Epithelial cell of esophagus (primary cell): Measurements from ENCODE around the gene ATRAID.

Source experiments
- DNase-seq: peaks from one replicate; pipeline ENCODE4 v3.0.0; 2010; ENCODE audit warnings: low read depth
- H3K4me3 ChIP-seq: 2 replicates; pipeline ENCODE4 v1.5.1; 2011; ENCODE audit warnings: mild to moderate bottlenecking, low read length, control low read depth
- TF ChIP-seq, protein P1 (sequence below): IDR thresholded peaks from 2 replicates; pipeline ENCODE4 v1.5.1; 2011; ENCODE audit warnings: low read depth, mild to moderate bottlenecking, low read length, control low read depth, inconsistent platforms; ENCODE audit not compliant: insufficient read depth; ENCODE audit errors: missing control alignments

Gene ATRAID

DNA sequence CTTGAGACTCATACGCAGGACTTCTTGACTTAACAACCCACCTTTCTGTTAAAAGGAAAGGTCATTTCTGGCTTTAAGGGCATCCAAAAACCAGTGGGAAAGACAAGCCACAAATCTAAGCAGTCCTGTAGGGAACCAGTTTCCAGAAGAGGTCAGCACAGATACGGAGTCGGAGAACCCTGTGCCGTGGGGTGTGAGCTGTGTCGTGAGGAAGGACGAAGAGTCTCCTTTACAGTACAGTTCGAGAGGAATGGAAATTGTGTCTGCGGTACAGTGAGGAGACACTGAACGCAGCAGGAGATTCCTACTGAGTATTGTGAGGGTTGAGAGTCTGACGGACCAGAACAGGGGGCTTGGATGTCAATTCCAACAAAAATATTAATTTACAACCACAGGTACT is 33.3 kb downstream of the ATRAID start:
- DNase-seq, result no peak
- no peak overlapping the region for H3K4me3 ChIP-seq
- TF ChIP-seq, protein P1, sequence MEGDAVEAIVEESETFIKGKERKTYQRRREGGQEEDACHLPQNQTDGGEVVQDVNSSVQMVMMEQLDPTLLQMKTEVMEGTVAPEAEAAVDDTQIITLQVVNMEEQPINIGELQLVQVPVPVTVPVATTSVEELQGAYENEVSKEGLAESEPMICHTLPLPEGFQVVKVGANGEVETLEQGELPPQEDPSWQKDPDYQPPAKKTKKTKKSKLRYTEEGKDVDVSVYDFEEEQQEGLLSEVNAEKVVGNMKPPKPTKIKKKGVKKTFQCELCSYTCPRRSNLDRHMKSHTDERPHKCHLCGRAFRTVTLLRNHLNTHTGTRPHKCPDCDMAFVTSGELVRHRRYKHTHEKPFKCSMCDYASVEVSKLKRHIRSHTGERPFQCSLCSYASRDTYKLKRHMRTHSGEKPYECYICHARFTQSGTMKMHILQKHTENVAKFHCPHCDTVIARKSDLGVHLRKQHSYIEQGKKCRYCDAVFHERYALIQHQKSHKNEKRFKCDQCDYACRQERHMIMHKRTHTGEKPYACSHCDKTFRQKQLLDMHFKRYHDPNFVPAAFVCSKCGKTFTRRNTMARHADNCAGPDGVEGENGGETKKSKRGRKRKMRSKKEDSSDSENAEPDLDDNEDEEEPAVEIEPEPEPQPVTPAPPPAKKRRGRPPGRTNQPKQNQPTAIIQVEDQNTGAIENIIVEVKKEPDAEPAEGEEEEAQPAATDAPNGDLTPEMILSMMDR, result no peak

DNA sequence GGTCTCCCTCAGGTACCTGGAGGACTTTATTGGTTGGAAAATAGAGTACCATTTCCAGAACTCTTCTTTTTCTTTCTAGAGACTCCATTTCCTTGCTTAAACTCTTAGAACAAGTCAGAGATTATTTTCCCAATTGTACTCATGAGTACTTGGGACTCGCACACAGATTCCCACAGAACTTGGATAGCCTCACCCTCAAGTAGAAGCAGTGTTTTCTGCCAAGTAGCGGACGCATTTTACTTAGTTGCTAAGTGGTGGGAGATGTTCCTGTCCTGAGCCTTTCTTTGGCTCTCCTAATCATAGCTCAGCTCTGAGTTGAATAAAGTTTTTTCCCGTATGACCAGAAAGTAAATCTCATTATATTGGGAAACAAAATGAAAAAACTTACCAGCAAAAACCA is 33.8 kb downstream of the ATRAID start:
- TF ChIP-seq, protein P1, result no peak
- no peak for DNase-seq
- H3K4me3 ChIP-seq, result no peak overlapping the region

DNA sequence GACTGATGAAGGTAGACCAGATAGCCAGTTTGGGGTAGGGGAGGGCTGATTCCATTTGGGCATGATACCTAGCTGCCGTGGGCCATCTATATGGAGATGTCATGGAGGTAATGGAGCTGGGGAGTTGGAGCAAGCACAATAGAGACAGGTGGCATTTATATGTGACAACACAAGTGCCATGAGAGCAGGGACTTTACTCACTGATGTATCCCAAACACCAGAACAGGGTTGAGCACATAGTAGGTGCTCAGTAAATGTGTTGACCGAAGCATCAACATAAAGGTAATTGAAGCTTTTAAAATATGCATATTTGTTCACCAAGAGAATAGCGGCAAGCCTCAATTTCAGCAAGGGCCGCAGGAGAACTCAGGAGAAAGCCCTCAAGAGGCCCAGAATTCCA is 36.1 kb downstream of the ATRAID start:
- no peak for DNase-seq
- TF ChIP-seq, protein P1, result no peak
- no peak overlapping the region for H3K4me3 ChIP-seq

DNA sequence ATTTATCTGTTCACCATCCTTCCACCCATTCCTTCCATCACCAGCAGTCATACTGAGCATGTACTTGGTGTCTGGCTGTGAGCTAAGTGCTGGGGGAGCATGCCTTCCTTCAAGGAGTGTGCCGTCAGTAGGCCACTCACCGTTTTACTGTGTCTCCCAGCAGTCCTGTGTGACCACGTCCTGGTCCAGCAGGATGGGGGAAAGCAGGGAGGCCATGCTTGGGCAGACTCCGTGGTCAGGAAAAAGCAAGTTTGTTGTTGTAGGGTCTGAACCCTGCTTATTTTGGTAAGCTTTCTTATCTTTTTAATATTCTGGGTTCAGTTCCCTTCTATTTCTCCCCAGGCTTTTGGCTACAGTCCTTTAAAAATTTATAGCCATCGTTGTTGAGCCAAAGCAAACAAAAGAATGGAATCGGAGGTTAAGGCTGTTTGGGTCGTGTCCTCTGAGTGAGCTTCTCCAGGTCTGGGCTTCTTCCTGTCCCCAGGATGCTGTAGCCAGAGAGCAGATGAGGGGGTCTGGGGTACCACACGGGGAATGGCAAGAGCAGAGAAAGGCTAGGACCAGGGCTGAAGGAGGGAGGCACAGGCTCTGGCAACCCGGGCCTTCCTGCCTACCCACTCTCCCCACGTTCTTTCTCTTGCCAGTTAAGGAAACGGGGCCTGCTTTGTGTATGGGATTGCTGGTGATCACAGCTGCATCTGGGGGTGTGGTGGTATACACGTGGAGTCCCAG is 37.5 kb downstream of the ATRAID start:
- DNase-seq, result no peak
- H3K4me3 ChIP-seq, result no peak overlapping the region
- TF ChIP-seq, protein P1, result no peak

DNA sequence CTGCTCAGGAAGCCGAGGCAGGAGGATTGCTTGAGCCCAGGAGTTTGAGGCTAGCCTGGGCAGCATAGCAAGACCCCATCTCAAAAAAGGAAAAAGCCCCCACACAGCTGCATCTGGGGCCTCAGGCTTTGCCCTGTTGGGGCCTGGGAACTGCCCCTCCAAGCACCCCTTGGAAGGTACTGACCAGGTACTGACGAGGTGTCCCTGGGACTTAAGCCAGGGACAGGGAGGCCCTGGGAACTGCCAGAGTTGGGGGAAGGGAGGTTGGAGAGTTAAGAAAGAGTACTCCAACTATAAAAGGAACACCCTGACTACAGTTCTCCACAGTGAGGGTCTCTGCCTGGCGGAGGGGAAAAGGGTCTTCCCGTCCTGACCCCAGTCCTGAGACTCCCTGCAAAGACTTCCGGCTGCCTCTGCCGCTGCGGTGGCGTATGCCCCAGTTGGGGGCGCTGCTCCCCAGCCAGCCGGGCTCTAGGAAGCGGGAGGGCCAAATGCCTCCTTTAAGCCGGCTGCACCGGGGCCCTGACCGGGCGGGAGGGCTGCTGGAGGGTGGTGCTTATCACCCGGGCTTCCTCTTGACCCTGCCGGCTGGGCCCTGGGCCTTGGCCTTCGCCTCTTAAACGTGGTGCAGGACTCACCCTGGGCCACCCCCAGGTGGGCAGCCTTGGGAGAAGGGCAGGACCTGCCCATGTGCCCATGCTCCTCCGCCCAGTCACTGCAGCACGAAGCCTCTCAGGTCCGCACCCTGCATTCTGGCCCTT is 38.2 kb downstream of the ATRAID start:
- peak; percentile 52 for DNase-seq
- H3K4me3 ChIP-seq, result no peak overlapping the region
- TF ChIP-seq, protein P1, result peak; percentile 68

DNA sequence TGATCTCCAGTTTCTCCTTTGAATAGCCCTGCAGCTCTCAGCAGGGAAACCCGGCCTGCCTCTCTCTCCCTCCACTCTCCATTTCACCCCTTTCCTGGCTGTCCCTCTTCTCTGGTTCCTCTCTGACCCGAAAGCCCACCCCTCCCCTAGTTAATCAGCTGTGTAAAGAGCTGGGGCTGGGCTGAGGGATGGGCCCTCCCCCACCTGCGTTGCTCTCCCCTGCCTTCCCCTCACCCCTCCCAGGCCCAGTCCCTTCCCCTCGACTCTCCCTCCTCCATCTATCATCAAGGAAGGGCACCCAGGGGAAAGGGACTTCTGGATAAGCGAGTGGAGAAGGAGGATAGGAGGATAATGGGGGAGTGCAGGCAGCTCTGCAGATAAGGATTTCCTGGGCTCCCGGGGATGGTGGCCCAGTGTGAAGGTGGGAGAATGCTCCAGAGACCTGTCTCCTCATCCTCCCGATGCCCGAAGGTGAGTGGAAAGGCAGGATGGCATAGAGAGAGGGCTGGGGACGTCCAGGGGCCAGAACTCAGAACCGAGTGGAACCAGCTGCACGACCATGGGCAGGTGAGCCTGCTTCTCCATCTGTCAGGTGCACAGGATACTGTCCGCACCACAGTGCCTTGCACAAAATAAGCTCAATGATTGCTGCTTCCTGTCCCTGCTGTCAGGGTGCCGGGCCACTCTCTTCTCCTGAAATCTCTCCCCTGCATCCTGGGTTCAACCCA is 39.0 kb downstream of the ATRAID start:
- DNase-seq, result no peak
- H3K4me3 ChIP-seq, result no peak overlapping the region
- TF ChIP-seq, protein P1, result no peak
